Measurements from ENCODE around the gene DGCR8. TPM values are rescaled to one million over a fixed set of nuclear protein-coding genes. Genes with fewer than 3 reads are reported as not detected.
A peak's percentile ranks its signal among the peaks of the same experiment; 100 is the strongest.

DGCR8 gene
- 15.4 TPM for total RNA-seq
- long read RNA-seq, full-length matches to known transcripts: 7 of 20 reads
- long read RNA-seq, partial matches to known transcripts: 8 of 20 reads
- long read RNA-seq, other reads (novel, unspliced or antisense): 5 of 20 reads

- peak; percentile 97 for ATAC-seq (ENCODE audit: poor library complexity)
- peak; percentile 96 for DNase-seq
- intact Hi-C loops (cut with DNase I): no loop called here
Measured at GRCh38 chr22:20079745-20080444, at the start of gene DGCR8. Gene DGCR8 (plus strand): TSS chr22:20080241. CDS start chr22:20085964, 5,723 bp downstream.

- DNase-seq (no peak), ATAC-seq (ENCODE audit: poor library complexity) (no peak)
- intact Hi-C loops (cut with DNase I): no loop called here
Measured at GRCh38 chr22:20031732-20032406, 48.2 kb upstream of the DGCR8 start.

GRCh38 chr22:20032407-20032991, 47.5 kb upstream of the DGCR8 start:
- intact Hi-C loops (cut with DNase I): no loop called here
- DNase-seq: no peak
- peak; percentile 9 for ATAC-seq (ENCODE audit: poor library complexity)

- DNase-seq (peak; percentile 83), ATAC-seq (ENCODE audit: poor library complexity) (peak; percentile 81)
- intact Hi-C loops (cut with DNase I): no loop called here
Measured at GRCh38 chr22:20033045-20033706, 46.9 kb upstream of the DGCR8 start.

- DNase-seq: no peak
- ATAC-seq (ENCODE audit: poor library complexity): no peak
- intact Hi-C loops (cut with DNase I): no loop called here
Measured at GRCh38 chr22:20034143-20034542, 45.9 kb upstream of the DGCR8 start.

- intact Hi-C loops (cut with DNase I): no loop called here
- no peak for ATAC-seq (ENCODE audit: poor library complexity)
- DNase-seq: no peak
Measured at GRCh38 chr22:20035375-20036083, 44.5 kb upstream of the DGCR8 start.

- ATAC-seq (ENCODE audit: poor library complexity) (no peak), DNase-seq (no peak)
- intact Hi-C loops (cut with DNase I): no loop called here
Measured at GRCh38 chr22:20036084-20036482, 44.0 kb upstream of the DGCR8 start.

GRCh38 chr22:20036535-20037392, 43.3 kb upstream of the DGCR8 start:
- ATAC-seq (ENCODE audit: poor library complexity) (no peak), DNase-seq (no peak)
- intact Hi-C loops (cut with DNase I): no loop called here

- intact Hi-C loops (cut with DNase I): no loop called here
- no peak for DNase-seq
- no peak for ATAC-seq (ENCODE audit: poor library complexity)
Measured at GRCh38 chr22:20037419-20037818, 42.6 kb upstream of the DGCR8 start.

GRCh38 chr22:20038574-20038973, 41.5 kb upstream of the DGCR8 start:
- DNase-seq: no peak
- intact Hi-C loops (cut with DNase I): no loop called here
- no peak for ATAC-seq (ENCODE audit: poor library complexity)

GRCh38 chr22:20039683-20040325, 40.2 kb upstream of the DGCR8 start:
- intact Hi-C loops (cut with DNase I): no loop called here
- DNase-seq (no peak), ATAC-seq (ENCODE audit: poor library complexity) (no peak)

- ATAC-seq (ENCODE audit: poor library complexity): no peak
- intact Hi-C loops (cut with DNase I): no loop called here
- no peak for DNase-seq
Measured at GRCh38 chr22:20040327-20041200, 39.5 kb upstream of the DGCR8 start.

GRCh38 chr22:20043057-20043996, 36.7 kb upstream of the DGCR8 start:
- intact Hi-C loops (cut with DNase I): no loop called here
- ATAC-seq (ENCODE audit: poor library complexity) (no peak), DNase-seq (no peak)

- ATAC-seq (ENCODE audit: poor library complexity): no peak
- intact Hi-C loops (cut with DNase I): no loop called here
- no peak for DNase-seq
Measured at GRCh38 chr22:20043997-20044342, 36.1 kb upstream of the DGCR8 start.

- ATAC-seq (ENCODE audit: poor library complexity) (peak; percentile 16), DNase-seq (no peak)
Measured at GRCh38 chr22:20044495-20045151, 35.4 kb upstream of the DGCR8 start.

More at GRCh38 chr22:20044495-20045151, 35.4 kb upstream of the DGCR8 start:
- intact Hi-C loops (cut with DNase I): no loop called here

Data from Right ventricle myocardium superior (tissue), 1 donor.